Cortex of kidney (tissue), 1 donor: ENCODE data around the gene HEPHL1.

Experiments used
- DNase-seq: peaks from one replicate; lab custom pipeline; 2025; lab: John Stamatoyannopoulos, UW

HEPHL1 gene

GRCh38 chr11:94018721-94019120, 2.4 kb upstream of the HEPHL1 start:
- no peak for DNase-seq

DNA sequence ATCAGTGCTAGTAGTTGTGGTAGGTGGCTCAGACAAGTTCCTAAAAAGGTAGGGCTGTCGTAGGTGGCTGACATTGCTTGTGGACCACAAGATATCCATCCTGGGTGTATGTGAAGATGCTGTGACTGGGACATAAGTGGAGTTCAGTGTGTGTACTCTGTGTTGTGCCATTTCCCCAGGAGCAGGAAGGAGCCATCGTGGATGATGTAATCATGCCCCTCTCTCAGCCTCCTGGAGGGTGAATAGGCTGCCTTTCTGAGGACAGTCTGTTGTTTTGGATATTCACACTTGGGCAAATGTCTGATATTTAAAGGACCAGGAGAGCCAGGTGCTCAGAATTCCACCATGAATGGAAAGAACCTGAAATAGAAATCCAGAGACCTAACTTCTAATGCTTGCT, 2.7 kb downstream of the HEPHL1 start:
- no peak for DNase-seq

DNA sequence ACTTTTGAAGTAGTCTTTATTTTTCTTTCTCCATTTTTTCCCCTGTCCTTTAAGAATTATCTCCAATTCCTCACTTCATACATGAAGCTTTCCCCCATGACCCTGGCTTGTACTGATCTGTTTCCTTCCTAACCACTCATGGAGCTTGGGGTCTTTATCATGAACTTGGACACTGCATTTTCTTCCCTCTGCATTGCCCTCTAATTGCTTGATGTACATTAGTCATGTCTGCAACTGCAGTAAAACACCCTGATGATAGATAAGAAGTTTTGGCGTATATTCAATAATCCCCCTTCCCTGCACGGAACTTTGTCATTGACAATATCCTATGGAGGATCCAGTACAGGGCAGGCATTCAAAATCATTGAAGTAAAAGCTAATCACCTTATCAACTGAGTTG, 3.4 kb downstream of the HEPHL1 start:
- no peak for DNase-seq

DNA sequence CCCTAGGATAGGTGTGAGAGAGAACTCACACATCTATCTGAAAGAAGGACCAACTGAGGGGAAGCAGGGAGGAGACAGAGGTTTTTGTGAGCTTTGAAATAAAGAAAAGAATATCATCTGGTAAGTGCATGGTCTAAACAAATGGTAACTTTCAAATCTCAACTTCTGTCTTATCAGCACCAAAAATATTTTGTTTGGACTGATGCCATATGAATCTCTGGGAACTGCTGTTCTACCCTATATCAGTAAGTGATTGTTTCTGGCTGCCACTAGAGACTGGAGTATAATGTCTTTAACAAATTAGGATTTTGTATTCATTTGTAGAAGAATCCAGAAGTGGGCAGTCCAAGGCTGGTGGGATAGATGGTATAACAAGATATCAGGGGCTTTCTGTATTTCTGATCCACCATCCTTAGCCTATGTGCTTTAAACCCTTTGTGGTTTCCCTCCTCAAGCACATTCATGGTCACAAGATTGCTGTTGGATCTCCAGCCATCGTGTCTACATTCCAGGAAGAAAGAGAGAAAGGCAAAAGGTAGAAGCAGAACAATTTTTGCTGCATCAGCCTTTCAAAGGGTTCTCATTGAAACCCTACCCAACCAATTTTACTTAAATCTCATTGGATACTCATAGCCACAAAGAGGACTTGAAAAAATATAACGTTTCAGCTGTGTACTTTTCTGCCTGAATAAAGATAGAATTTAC, 4.7 kb downstream of the HEPHL1 start:
- no peak for DNase-seq

DNA sequence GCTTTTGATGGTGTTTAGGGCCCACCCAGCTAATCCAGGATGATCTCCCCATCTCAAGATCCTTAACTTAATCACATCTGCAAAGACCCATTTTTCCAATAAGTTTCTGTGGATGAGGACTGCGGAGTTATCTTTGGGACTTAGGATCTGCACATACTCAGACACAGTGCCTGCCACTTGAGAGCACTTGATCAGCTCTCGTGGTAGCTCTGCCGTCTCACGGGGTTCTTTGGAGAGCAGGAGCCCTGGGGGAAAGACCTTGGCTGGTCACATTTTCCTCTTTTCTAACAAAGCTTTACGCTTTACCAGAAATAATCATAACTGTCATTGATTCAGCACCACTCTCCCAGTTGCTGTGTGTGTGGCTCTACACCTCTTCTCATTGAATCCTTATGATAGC, 6.1 kb downstream of the HEPHL1 start:
- DNase-seq = no peak

- no peak for DNase-seq
These were observed 7.3 kb downstream of the HEPHL1 start for GRCh38 chr11:94028436-94028835.

DNA sequence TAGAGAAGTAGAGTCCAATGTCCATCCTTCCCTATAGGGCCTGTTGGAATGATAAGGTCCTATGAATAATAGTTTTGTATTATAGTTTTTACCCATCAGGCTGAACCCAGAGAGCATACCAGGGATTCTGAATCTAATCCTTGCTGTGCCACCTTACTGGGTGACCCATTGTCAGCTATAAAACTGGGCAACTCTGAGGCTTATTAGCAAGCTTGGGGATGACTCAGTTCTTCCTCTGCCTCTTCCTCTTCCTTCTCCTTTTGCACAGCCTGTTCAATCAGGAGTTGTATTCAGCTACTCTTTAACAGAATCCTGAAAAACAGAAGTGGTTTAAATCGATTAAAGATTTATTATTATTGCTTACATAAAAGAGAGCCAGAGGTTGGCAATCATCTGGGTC, 8.9 kb downstream of the HEPHL1 start:
- no peak for DNase-seq

GRCh38 chr11:94031625-94032024, 10.5 kb downstream of the HEPHL1 start:
- DNase-seq = no peak

DNA sequence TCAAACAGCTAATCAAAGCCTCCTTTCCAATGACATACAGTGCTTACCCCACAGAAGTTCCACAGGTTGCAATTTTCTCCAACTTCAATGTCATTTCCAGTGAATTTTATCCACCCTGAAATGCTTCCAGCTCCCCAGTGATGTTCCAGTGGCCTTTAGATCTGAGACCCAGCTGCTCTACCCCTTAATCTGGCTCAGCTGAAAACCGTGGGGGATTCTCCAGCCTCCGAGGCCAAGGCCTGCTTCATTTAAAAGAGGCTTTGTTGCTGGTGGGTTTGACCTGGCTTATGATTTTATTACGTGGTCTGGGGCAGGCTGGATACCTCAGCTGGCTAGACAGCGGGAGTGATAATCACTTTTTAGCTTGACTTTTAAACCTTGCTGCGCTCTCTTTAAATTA, 10.9 kb downstream of the HEPHL1 start:
- no peak for DNase-seq

- DNase-seq = no peak
These were observed 11.6 kb downstream of the HEPHL1 start for GRCh38 chr11:94032725-94033124.

GRCh38 chr11:94034207-94034606, 13.1 kb downstream of the HEPHL1 start:
- no peak for DNase-seq

- DNase-seq = no peak
These were observed 14.9 kb downstream of the HEPHL1 start for GRCh38 chr11:94036096-94036495.

GRCh38 chr11:94043241-94043640, 22.1 kb downstream of the HEPHL1 start:
- DNase-seq = no peak

DNA sequence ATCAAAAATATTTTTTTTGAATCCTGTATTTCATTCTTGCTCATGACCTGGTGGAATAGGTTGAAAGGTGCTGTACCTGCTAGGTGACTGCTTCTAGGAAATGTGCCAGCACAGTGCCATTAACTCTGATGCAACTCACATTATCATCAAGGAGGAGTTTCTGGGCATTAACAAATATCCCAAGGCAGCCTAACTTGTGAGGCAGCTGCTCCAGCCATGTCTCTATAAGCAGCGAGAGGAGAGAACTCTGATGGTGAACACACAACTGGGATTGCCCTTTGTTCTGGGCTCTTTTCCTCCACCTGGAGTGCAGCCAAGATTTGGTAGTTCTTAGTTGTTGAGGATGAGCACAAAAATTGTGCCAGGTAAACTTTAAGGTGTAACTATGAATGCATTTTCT, 25.6 kb downstream of the HEPHL1 start:
- no peak for DNase-seq

GRCh38 chr11:94048032-94048709, 27.0 kb downstream of the HEPHL1 start:
- DNase-seq = no peak

- no peak for DNase-seq
These were observed 28.2 kb downstream of the HEPHL1 start for GRCh38 chr11:94049351-94049750.

DNA sequence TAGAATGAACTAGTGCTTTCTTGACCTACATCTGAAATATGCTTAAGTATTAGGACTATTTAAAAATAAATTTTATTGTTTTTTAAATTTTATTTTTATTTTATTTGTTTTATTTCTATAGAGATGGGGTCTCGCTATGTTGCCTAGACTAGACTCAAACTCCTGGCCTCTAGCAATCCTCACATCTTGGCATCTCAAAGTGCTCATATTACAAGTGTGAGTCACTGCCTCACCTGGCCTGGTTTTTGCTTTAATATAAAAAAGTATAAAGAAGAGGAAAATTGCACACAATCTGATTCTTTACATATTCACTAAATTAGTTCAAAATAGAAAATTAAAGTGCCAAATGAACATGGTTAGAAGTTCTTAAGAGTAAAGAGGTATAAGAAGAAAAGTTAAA, 37.5 kb downstream of the HEPHL1 start:
- DNase-seq = no peak

- no peak for DNase-seq
These were observed 37.9 kb downstream of the HEPHL1 start for GRCh38 chr11:94059065-94059464.

DNA sequence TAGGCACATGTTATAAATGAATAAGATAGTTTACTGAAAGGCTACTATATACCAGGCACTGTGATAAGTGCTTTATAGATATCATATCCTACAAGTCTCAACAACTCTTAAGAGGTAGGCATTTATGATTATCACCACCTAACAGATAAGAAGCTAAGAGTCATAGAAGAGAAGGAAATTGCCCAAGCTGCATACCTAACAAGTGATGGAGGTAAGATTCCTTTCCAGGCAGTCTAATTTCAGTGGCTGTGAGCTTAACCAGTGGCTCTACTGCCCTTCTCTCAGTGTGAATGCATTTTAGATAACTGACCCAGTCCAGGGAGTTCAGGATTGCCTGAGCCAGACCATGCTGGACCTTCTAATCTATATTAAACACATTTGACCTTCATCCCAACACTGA, 39.2 kb downstream of the HEPHL1 start:
- no peak for DNase-seq

DNA sequence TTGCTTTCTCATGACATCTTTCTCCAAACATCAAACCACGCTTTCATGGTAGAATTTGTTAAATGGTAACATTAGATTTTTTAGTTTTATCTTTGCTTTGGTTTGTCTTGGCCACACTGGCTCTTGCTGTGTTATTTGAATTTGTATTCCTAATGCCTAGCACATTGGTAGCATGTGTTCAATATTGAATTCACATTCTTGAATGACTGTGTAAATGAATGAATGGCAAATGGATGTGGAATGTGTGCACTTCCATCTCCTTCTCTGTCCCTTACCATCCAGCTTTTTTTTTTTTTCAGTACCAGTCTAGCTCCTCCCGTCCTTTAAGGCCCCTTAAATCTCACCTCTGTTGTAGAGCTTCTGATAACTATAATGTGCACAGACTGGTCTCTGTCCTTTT, 41.2 kb downstream of the HEPHL1 start:
- no peak for DNase-seq

- no peak for DNase-seq
These were observed 45.8 kb downstream of the HEPHL1 start for GRCh38 chr11:94066901-94067429.

DNA sequence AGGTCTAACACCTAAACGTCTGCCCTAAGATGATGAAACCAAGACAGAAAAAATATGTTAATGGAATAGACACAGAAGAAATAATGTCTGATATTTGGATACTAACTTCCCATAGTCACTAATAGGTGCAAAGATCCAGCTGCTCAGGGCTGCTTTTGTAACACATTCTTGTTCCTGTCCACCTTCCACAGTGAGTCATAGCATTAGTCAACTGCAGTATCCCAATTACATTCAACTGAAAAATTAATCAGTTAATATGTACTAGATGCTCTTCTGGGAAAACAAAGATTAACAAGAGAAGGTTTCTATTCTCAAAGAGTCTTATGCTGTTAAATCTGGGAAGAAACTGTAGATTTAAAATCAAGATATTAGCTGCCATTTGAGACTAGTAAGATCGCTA, 47.6 kb downstream of the HEPHL1 start:
- DNase-seq = no peak

DNA sequence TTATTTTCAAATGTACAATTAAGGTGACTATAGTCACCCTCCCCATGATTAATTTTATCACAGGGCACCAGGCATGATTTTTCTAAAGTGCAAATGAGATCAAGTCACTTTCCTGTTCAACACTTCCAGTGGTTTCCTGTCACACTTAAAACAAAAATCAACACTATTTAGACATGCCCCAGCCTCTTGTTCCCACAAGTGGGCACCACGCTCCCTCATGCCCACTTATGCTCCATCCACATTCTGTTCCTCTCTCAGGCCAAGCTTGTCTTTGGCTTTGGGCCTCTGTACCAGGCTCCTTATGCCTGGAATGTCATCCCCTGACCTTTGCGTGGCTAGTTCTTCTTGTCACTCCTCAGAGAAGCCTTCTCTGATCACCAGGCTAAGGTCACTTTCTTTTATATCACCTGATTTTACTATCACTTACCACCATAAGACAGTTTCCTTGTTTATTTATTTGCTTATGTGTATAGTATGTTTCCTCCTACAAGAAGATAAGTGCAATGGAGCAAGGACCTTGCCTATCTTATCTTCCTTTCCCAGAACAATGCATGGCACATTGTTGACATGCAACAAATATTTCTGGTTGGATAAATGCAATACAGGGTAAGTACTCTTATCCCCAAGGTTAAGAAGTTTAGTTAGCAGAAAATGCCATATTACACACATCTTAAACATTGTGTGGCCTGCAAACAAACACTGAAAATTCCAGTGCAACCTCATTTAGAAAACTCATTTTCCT, 56.6 kb downstream of the HEPHL1 start:
- DNase-seq = no peak
